HG02763 (cell line): ENCODE measurements around the gene CSF2RB.

Experiments used
- ATAC-seq: cut with Tn5 transposase; IDR thresholded peaks from one replicate; pipeline ENCODE4 v1.9.1; 2021; ENCODE audit warnings: mild to moderate bottlenecking, moderate library complexity; ENCODE audit not compliant: unreplicated experiment

CSF2RB gene

GRCh38 chr22:36913427-36914389, at the start of gene CSF2RB:
Gene CSF2RB, plus strand, starts transcription at chr22:36913628. Its CDS starts 8,580 bp downstream, at chr22:36922208.
- no peak for ATAC-seq

- ATAC-seq = no peak
Measured at GRCh38 chr22:36863979-36864378, 49.4 kb upstream of the CSF2RB start.

- ATAC-seq = no peak
Measured at GRCh38 chr22:36864454-36865215, 48.8 kb upstream of the CSF2RB start.

- no peak for ATAC-seq
Measured at GRCh38 chr22:36865346-36865745, 48.1 kb upstream of the CSF2RB start.

GRCh38 chr22:36867695-36868094, 45.7 kb upstream of the CSF2RB start:
- no peak for ATAC-seq

- ATAC-seq = no peak
Measured at GRCh38 chr22:36868546-36869181, 44.8 kb upstream of the CSF2RB start.

- no peak for ATAC-seq
Measured at GRCh38 chr22:36870250-36870649, 43.2 kb upstream of the CSF2RB start.

- ATAC-seq = no peak
Measured at GRCh38 chr22:36871669-36872081, 41.8 kb upstream of the CSF2RB start.

GRCh38 chr22:36872084-36872483, 41.3 kb upstream of the CSF2RB start:
- ATAC-seq = no peak

- ATAC-seq = no peak
Measured at GRCh38 chr22:36872866-36873498, 40.4 kb upstream of the CSF2RB start.

GRCh38 chr22:36873614-36874308, 39.7 kb upstream of the CSF2RB start:
- ATAC-seq = peak; percentile 75

- no peak for ATAC-seq
Measured at GRCh38 chr22:36874309-36874696, 39.1 kb upstream of the CSF2RB start.

GRCh38 chr22:36874736-36875135, 38.7 kb upstream of the CSF2RB start:
- no peak for ATAC-seq

- ATAC-seq = no peak
Measured at GRCh38 chr22:36875741-36876140, 37.7 kb upstream of the CSF2RB start.

GRCh38 chr22:36879775-36880174, 33.7 kb upstream of the CSF2RB start:
- no peak for ATAC-seq

- ATAC-seq = no peak
Measured at GRCh38 chr22:36881504-36882245, 31.8 kb upstream of the CSF2RB start.

- ATAC-seq = no peak
Measured at GRCh38 chr22:36884349-36885158, 28.9 kb upstream of the CSF2RB start.

- no peak for ATAC-seq
Measured at GRCh38 chr22:36885474-36885873, 28.0 kb upstream of the CSF2RB start.

GRCh38 chr22:36886016-36886415, 27.4 kb upstream of the CSF2RB start:
- no peak for ATAC-seq
